Retinal pigment epithelial cell (primary cell): ENCODE measurements around the gene ATP2C1.
A peak's percentile ranks its signal among the peaks of the same experiment; 100 is the strongest.
"Not testable (repeated sequence)": the region's sequence is repeated elsewhere in the genome, so short reads cannot be mapped to it uniquely, and the experiment has no call there.

Experiments
- DNase-seq: peaks from one replicate; pipeline ENCODE4 v3.0.0-alpha.2; 2010; ENCODE audit warnings: low read depth
- H3K4me3 ChIP-seq: 2 replicates; pipeline ENCODE4 v1.5.1; 2011; ENCODE audit warnings: mild to moderate bottlenecking, low read length, control low read depth, moderate library complexity
- CTCF ChIP-seq: conservative IDR thresholded peaks from 2 replicates; pipeline ENCODE4 v1.5.1; 2011; ENCODE audit warnings: low read depth, low read length, control low read depth, inconsistent platforms

Gene ATP2C1

GRCh38 chr3:130851277-130851676, 42.6 kb upstream of the ATP2C1 start:
- peak overlapping the region; percentile 34 for H3K4me3 ChIP-seq
- no peak for TF ChIP-seq CTCF
- DNase-seq, result no peak

GRCh38 chr3:130853581-130853980, 40.3 kb upstream of the ATP2C1 start:
- TF ChIP-seq CTCF, result no peak
- no peak for DNase-seq
- H3K4me3 ChIP-seq, result no peak overlapping the region

- no peak for TF ChIP-seq CTCF
- no peak for DNase-seq
- no peak overlapping the region for H3K4me3 ChIP-seq
Measured at GRCh38 chr3:130854208-130854864, 39.5 kb upstream of the ATP2C1 start.

GRCh38 chr3:130857336-130858026, 36.4 kb upstream of the ATP2C1 start:
- TF ChIP-seq CTCF, result no peak
- no peak for DNase-seq
- no peak overlapping the region for H3K4me3 ChIP-seq

- DNase-seq, H3K4me3 ChIP-seq: not testable (repeated sequence)
Measured at GRCh38 chr3:130862130-130862529, 31.8 kb upstream of the ATP2C1 start.

GRCh38 chr3:130865489-130865888, 28.4 kb upstream of the ATP2C1 start:
- TF ChIP-seq CTCF, result no peak
- DNase-seq, result no peak
- no peak overlapping the region for H3K4me3 ChIP-seq

GRCh38 chr3:130866327-130866726, 27.6 kb upstream of the ATP2C1 start:
- DNase-seq, result no peak
- no peak for TF ChIP-seq CTCF
- no peak overlapping the region for H3K4me3 ChIP-seq
